ENCODE results near the gene C1QTNF9B. TPM values are rescaled to one million over a fixed set of nuclear protein-coding genes. Genes with fewer than 3 reads are reported as not detected.

Gene C1QTNF9B
- total and polyA plus RNA-seq, 2 of the 13 experiments (the other 11 are each of a cell fraction or from before 2014, with no cell fraction given): not detected

- Histone ChIP-seq H3K9ac (ENCODE audit: insufficient read depth, low read depth, low read length) (no peak overlapping the region), H3K36me3 (replicated peaks in 1 of 2; ENCODE audit: control insufficient read depth in 1 of 2, insufficient read depth in 2 of 2, low read length in 2 of 2) (peaks cover 0 to 4% of the 10 kb centered on the region in 2 experiments; a peak in 1 of 5 replicates), H2AFZ (ENCODE audit: low read length) (no peak overlapping the region), H4K20me1 (ENCODE audit: insufficient read depth, low read length) (no peaks in the 10 kb centered on the region), H3K4me1 (ENCODE audit: insufficient read depth, low read length) (peaks cover 15% of the 10 kb centered on the region), H3K4me2 (ENCODE audit: low read depth, low read length) (no peak overlapping the region), H3K79me2 (ENCODE audit: insufficient read depth, low read length) (no peaks in the 10 kb centered on the region), H3K4me3 (replicated peaks in 1 of 3; ENCODE audit: insufficient read depth in 1 of 3, low read depth in 2 of 3, low read length in 3 of 3) (no peak overlapping the region), H3K27me3 (ENCODE audit: control insufficient read depth in 1 of 2, insufficient read depth in 2 of 2, low read length in 2 of 2) (no peaks in the 10 kb centered on the region), H3K9me3 (ENCODE audit: low read length) (no peaks in the 10 kb centered on the region), H3K27ac (ENCODE audit: extremely low read length, insufficient read depth, low read length) (no peak overlapping the region)
- WGBS (ENCODE audit: low lambda C conversion rate): 93% methylated on average over 1 of the region's 1 CpG
- ATAC-seq (no peak), FAIRE-seq (no peak), DNase-seq (ENCODE audit: low spot score) (no peak)
- in situ Hi-C loops (cut with HindIII; ENCODE audit: extremely low pct_ligation_motif_present, low pct_unique_long_range_greater_than_20kb) (loop anchor here (5.0 kb wide), 1 partner anchor 148 kb away; no protein-coding TSS in a partner anchor), intact Hi-C loops (cut with micrococcal nuclease; ENCODE audit: unreplicated experiment) (no loop called here)
- ChIA-PET CTCF (ENCODE audit: low intra/inter-chr PET ratio, low total read pairs) (no interaction called here), POLR2A (no interaction called here)
- BruUV-seq (replicated peaks): no TSS peak
- TF ChIP-seq MXI1 (IDR thresholded peaks at IDR 0.05; ENCODE audit: borderline replicate concordance, low read depth, low read length) (no peak), RFX1 (IDR thresholded peaks at IDR 0.05) (no peak), SP1 (IDR thresholded peaks at IDR 0.05) (no peak), SP1 (CRISPR knock-in tag; IDR thresholded peaks at IDR 0.05) (no peak), POLR2AphosphoS2 (IDR thresholded peaks at IDR 0.05; ENCODE audit: low read depth, low read length) (no peak), GTF2F1 (IDR thresholded peaks at IDR 0.05; ENCODE audit: low read length) (no peak), CENPT (CRISPR knock-in tag; IDR thresholded peaks at IDR 0.05; ENCODE audit: low read depth) (no peak), GZF1 (CRISPR knock-in tag; IDR thresholded peaks at IDR 0.05) (no peak), ZBED4 (CRISPR knock-in tag; IDR thresholded peaks at IDR 0.05; ENCODE audit: borderline replicate concordance) (no peak), ZNF639 (CRISPR knock-in tag; conservative IDR thresholded peaks at IDR 0.05) (no peak), ZBTB40 (IDR thresholded peaks at IDR 0.05) (no peak), ZBTB40 (CRISPR knock-in tag; IDR thresholded peaks at IDR 0.05) (no peak), MED8 (CRISPR knock-in tag; IDR thresholded peaks at IDR 0.05; ENCODE audit: insufficient replicate concordance) (no peak)
These were observed 32.3 kb downstream of the C1QTNF9B start for GRCh38 chr13:23865026-23865425.

All from HepG2 (cell line).